ENCODE measurements around the gene IFIH1. TPM values are rescaled to one million over a fixed set of nuclear protein-coding genes. Genes with fewer than 3 reads are reported as not detected.

Gene IFIH1
- total RNA-seq, 1 donor from 2014 or later, result 5.3 TPM

Other genes starting within 250 kb of the IFIH1 start
- 67.4 and 73.6 TPM in 2 replicates for gene DPP4, start 244.5 kb downstream of the IFIH1 start, total RNA-seq
- gene GCG, start 166.4 kb downstream of the IFIH1 start, total RNA-seq, result not detected in 2 replicates
- gene FAP, start 75.2 kb downstream of the IFIH1 start, total RNA-seq, result 1.3 TPM in 2 replicates
- gene GCA, start 25.4 kb upstream of the IFIH1 start, total RNA-seq, result 4.5 and 7.1 TPM in 2 replicates